Adipose tissue (tissue), 3 donors: ENCODE results near the gene RAB27B. TPM values are rescaled to one million over a fixed set of nuclear protein-coding genes. Genes with fewer than 3 reads are reported as not detected.
"Not testable (repeated sequence)": the region's sequence is repeated elsewhere in the genome, so short reads cannot be mapped to it uniquely, and the experiment has no call there.

Experiments
- H3K27ac ChIP-seq: one replicate; pipeline ENCODE4 v1.5.1; 2013; ENCODE audit warnings: low read depth, low read length
- WGBS, 3 donors: extraction: QIAGEN DNeasy Blood & Tissue Kit; methylation state at CpG; one replicate each; pipeline ENCODE4 v1.1.7; 2013; 5-methylcytosine and 5-hydroxymethylcytosine counted together
- polyA plus RNA-seq, 3 donors: library from polyadenylated mRNA; stranded (reverse); fragments of 200-250 nt; gene quantifications; one replicate each; pipeline ENCODE4 v1.2.3, GENCODE V29; 2013
- donor health status: healthy with polysubstance abuse.
- donor health status: Bipolar disorder and iron deficiency.
- donor health status: healthy.

RAB27B gene
- polyA plus RNA-seq, 3 donors, result 0.92 to 1.2 (median 1.0) TPM

- WGBS, 3 donors, result 47 to 78% (median 51%) methylated on average over 6 of the region's 6 CpGs
- no peak overlapping the region for H3K27ac ChIP-seq
These were observed 24.8 kb downstream of the RAB27B start for GRCh38 chr18:54852780-54853675.

GRCh38 chr18:54855050-54855449 is 26.8 kb downstream of the RAB27B start:
- 87 to 94% (median 92%) methylated on average over 3 of the region's 3 CpGs for WGBS, 3 donors
- not testable (repeated sequence) for H3K27ac ChIP-seq

- WGBS, 3 donors, result 60 to 94% (median 85%) methylated on average over 2 of the region's 2 CpGs
- no peak overlapping the region for H3K27ac ChIP-seq
These were observed 27.9 kb downstream of the RAB27B start for GRCh38 chr18:54856105-54856646.

- 91 to 95% (median 95%) methylated on average over 3 of the region's 3 CpGs for WGBS, 3 donors
- H3K27ac ChIP-seq, result no peak overlapping the region
These were observed 29.2 kb downstream of the RAB27B start for GRCh38 chr18:54857499-54857898.

GRCh38 chr18:54859667-54860421 is 31.6 kb downstream of the RAB27B start:
- H3K27ac ChIP-seq, result no peak overlapping the region
- 65 to 75% (median 66%) methylated on average over 9 of the region's 9 CpGs for WGBS, 3 donors

- 30 to 68% (median 36%) methylated on average over 1 of the region's 1 CpG for WGBS, 3 donors
- H3K27ac ChIP-seq, result no peak overlapping the region
These were observed 32.7 kb downstream of the RAB27B start for GRCh38 chr18:54860941-54861340.

- 90 to 92% (median 91%) methylated on average over 5 of the region's 5 CpGs for WGBS, 3 donors
- H3K27ac ChIP-seq, result no peak overlapping the region
These were observed 38.9 kb downstream of the RAB27B start for GRCh38 chr18:54867131-54867530.

GRCh38 chr18:54871231-54871630 is 43.0 kb downstream of the RAB27B start:
- H3K27ac ChIP-seq, result no peak overlapping the region
- 53 to 81% (median 70%) methylated on average over 6 of the region's 6 CpGs for WGBS, 3 donors

GRCh38 chr18:54872681-54873080 is 44.4 kb downstream of the RAB27B start:
- 69 to 80% (median 79%) methylated on average over 1 of the region's 1 CpG for WGBS, 3 donors
- no peak overlapping the region for H3K27ac ChIP-seq

GRCh38 chr18:54873884-54874255 is 45.6 kb downstream of the RAB27B start:
- no peak overlapping the region for H3K27ac ChIP-seq
- WGBS, 3 donors, result 62 to 72% (median 68%) methylated on average over 2 of the region's 2 CpGs

- WGBS, 3 donors, result 78 to 96% (median 91%) methylated on average over 3 of the region's 3 CpGs
- H3K27ac ChIP-seq, result no peak overlapping the region
These were observed 46.8 kb downstream of the RAB27B start for GRCh38 chr18:54875063-54875462.

- no peak overlapping the region for H3K27ac ChIP-seq
- 89 to 94% (median 93%) methylated on average over 1 of the region's 1 CpG for WGBS, 3 donors
These were observed 48.8 kb downstream of the RAB27B start for GRCh38 chr18:54877076-54877475.

- 58 to 81% (median 69%) methylated on average over 2 of the region's 2 CpGs for WGBS, 3 donors
- no peak overlapping the region for H3K27ac ChIP-seq
These were observed 49.9 kb downstream of the RAB27B start for GRCh38 chr18:54878159-54878622.

- no peak overlapping the region for H3K27ac ChIP-seq
- WGBS, 3 donors, result 46 to 82% (median 76%) methylated on average over 3 of the region's 3 CpGs
These were observed 50.5 kb downstream of the RAB27B start for GRCh38 chr18:54878659-54879358.

- H3K27ac ChIP-seq, result no peak overlapping the region
- WGBS, 3 donors, result 88 to 89% (median 88%) methylated on average over 4 of the region's 4 CpGs
These were observed 51.4 kb downstream of the RAB27B start for GRCh38 chr18:54879691-54880090.

- 62 to 82% (median 80%) methylated on average over 5 of the region's 5 CpGs for WGBS, 3 donors
These were observed 52.3 kb downstream of the RAB27B start for GRCh38 chr18:54880395-54881105.

GRCh38 chr18:54881229-54881768 is 53.0 kb downstream of the RAB27B start:
- no peak overlapping the region for H3K27ac ChIP-seq
- WGBS, 3 donors, result 51 to 76% (median 56%) methylated on average over 6 of the region's 6 CpGs

More at GRCh38 chr18:54880395-54881105, 52.3 kb downstream of the RAB27B start:
- H3K27ac ChIP-seq, result no peak overlapping the region

GRCh38 chr18:54882318-54882717 is 54.0 kb downstream of the RAB27B start:
- H3K27ac ChIP-seq, result no peak overlapping the region
- WGBS, 3 donors, result 70 to 76% (median 76%) methylated on average over 4 of the region's 4 CpGs
